GM23338 (cell line): ENCODE results near the gene CLDN9.

Source experiments
- CREB1 ChIP-seq: fragments of 250-450 bp; sonication (Bioruptor Pico); IDR thresholded peaks from 2 replicates; pipeline ENCODE4 v1.5.0; 2020; ENCODE audit warnings: low read depth, mild to moderate bottlenecking, moderate library complexity
- EZH2 ChIP-seq: fragments of 200-600 bp; sonication (generic); IDR thresholded peaks from one replicate; pipeline ENCODE4 v1.8.0; 2017; ENCODE audit warnings: antibody characterized with exemption, mild to moderate bottlenecking, low read depth; ENCODE audit not compliant: unreplicated experiment
- EZH2phosphoT487 ChIP-seq: fragments of 200-600 bp; sonication (generic); IDR thresholded peaks from one replicate; pipeline ENCODE4 v1.8.1; 2018; ENCODE audit warnings: antibody characterized with exemption; ENCODE audit not compliant: unreplicated experiment
- JUNB ChIP-seq: IDR thresholded peaks from one replicate; pipeline ENCODE4 v1.6.1; 2016; ENCODE audit warnings: antibody characterized with exemption; ENCODE audit not compliant: unreplicated experiment
- NANOG ChIP-seq: IDR thresholded peaks from 2 replicates; pipeline ENCODE4 v1.6.1; 2016; ENCODE audit warnings: antibody characterized with exemption, borderline replicate concordance
- POLR2AphosphoS5 ChIP-seq: IDR thresholded peaks from 2 replicates; pipeline ENCODE4 v1.6.1; 2016; ENCODE audit warnings: antibody characterized with exemption, low read depth
- STAT1 ChIP-seq: IDR thresholded peaks from one replicate; pipeline ENCODE4 v1.6.1; 2016; ENCODE audit warnings: antibody characterized with exemption; ENCODE audit not compliant: unreplicated experiment
- ZNF331 ChIP-seq: fragments of 250-450 bp; sonication (Bioruptor Pico); IDR thresholded peaks from 2 replicates; pipeline ENCODE4 v1.5.0; 2020; ENCODE audit warnings: low read depth, mild to moderate bottlenecking, moderate library complexity
- TF ChIP-seq, protein P1 (sequence below), 2 experiments: fragments of 200-600 bp in 1 of 2; sonication (generic) in 1 of 2; conservative IDR thresholded peaks; 2 replicates each; pipeline versions ENCODE4 v1.5.1 to v1.6.1; 2016 to 2017; ENCODE audit warnings: antibody characterized with exemption in 2 of 2, low read depth in 2 of 2, mild to moderate bottlenecking in 2 of 2, moderate library complexity in 1 of 2
- TF ChIP-seq, protein P2 (sequence below): IDR thresholded peaks from 2 replicates; pipeline ENCODE4 v1.6.1; 2016; ENCODE audit warnings: antibody characterized with exemption
- TF ChIP-seq, protein P3 (sequence below): IDR thresholded peaks from one replicate; pipeline ENCODE4 v1.6.1; 2018; ENCODE audit warnings: antibody characterized with exemption; ENCODE audit not compliant: unreplicated experiment

DNA sequence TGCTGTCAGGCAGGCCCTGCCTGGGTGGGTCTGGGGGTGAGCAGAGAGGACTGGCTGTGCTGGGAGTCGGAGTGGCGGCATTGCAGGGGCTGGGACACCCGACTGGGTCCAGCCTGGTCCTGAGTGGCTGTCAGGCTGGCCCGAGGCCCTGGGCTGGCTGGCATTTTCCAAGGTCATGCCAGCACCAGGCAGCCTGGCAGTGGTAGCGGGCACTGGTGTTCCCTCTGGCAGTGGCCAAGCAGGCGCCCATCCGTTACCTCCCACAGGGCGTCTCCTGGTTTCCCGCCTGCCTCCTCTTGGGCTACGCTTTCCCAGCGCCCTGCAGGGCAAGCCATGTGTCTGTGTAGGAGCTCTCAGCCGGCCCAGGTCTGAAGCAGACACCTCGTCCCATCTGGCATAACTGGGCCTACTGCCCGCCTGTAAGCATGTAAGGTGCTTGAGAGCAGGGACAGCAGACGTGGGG lies 26.8 kb upstream of the CLDN9 start:
- TF ChIP-seq, protein P1, sequence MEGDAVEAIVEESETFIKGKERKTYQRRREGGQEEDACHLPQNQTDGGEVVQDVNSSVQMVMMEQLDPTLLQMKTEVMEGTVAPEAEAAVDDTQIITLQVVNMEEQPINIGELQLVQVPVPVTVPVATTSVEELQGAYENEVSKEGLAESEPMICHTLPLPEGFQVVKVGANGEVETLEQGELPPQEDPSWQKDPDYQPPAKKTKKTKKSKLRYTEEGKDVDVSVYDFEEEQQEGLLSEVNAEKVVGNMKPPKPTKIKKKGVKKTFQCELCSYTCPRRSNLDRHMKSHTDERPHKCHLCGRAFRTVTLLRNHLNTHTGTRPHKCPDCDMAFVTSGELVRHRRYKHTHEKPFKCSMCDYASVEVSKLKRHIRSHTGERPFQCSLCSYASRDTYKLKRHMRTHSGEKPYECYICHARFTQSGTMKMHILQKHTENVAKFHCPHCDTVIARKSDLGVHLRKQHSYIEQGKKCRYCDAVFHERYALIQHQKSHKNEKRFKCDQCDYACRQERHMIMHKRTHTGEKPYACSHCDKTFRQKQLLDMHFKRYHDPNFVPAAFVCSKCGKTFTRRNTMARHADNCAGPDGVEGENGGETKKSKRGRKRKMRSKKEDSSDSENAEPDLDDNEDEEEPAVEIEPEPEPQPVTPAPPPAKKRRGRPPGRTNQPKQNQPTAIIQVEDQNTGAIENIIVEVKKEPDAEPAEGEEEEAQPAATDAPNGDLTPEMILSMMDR (conservative IDR thresholded peaks at IDR 0.05; ENCODE audit: low read depth in 2 of 2), result no peak
- TF ChIP-seq EZH2phosphoT487, result no peak
- TF ChIP-seq POLR2AphosphoS5, result no peak
- TF ChIP-seq NANOG, result no peak
- no peak for TF ChIP-seq JUNB
- TF ChIP-seq, protein P2, sequence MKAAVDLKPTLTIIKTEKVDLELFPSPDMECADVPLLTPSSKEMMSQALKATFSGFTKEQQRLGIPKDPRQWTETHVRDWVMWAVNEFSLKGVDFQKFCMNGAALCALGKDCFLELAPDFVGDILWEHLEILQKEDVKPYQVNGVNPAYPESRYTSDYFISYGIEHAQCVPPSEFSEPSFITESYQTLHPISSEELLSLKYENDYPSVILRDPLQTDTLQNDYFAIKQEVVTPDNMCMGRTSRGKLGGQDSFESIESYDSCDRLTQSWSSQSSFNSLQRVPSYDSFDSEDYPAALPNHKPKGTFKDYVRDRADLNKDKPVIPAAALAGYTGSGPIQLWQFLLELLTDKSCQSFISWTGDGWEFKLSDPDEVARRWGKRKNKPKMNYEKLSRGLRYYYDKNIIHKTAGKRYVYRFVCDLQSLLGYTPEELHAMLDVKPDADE, result no peak
- TF ChIP-seq CREB1 (CRISPR knock-in tag), result no peak
- TF ChIP-seq EZH2, result no peak
- no peak for TF ChIP-seq ZNF331
- no peak for TF ChIP-seq STAT1
- TF ChIP-seq, protein P3, sequence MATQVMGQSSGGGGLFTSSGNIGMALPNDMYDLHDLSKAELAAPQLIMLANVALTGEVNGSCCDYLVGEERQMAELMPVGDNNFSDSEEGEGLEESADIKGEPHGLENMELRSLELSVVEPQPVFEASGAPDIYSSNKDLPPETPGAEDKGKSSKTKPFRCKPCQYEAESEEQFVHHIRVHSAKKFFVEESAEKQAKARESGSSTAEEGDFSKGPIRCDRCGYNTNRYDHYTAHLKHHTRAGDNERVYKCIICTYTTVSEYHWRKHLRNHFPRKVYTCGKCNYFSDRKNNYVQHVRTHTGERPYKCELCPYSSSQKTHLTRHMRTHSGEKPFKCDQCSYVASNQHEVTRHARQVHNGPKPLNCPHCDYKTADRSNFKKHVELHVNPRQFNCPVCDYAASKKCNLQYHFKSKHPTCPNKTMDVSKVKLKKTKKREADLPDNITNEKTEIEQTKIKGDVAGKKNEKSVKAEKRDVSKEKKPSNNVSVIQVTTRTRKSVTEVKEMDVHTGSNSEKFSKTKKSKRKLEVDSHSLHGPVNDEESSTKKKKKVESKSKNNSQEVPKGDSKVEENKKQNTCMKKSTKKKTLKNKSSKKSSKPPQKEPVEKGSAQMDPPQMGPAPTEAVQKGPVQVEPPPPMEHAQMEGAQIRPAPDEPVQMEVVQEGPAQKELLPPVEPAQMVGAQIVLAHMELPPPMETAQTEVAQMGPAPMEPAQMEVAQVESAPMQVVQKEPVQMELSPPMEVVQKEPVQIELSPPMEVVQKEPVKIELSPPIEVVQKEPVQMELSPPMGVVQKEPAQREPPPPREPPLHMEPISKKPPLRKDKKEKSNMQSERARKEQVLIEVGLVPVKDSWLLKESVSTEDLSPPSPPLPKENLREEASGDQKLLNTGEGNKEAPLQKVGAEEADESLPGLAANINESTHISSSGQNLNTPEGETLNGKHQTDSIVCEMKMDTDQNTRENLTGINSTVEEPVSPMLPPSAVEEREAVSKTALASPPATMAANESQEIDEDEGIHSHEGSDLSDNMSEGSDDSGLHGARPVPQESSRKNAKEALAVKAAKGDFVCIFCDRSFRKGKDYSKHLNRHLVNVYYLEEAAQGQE, result no peak
